ENCODE data around the gene GARIN3.
A peak's percentile ranks its signal among the peaks of the same experiment; 100 is the strongest.
"Not testable (repeated sequence)": the region's sequence is repeated elsewhere in the genome, so short reads cannot be mapped to it uniquely, and the experiment has no call there.

The GARIN3 gene

DNA sequence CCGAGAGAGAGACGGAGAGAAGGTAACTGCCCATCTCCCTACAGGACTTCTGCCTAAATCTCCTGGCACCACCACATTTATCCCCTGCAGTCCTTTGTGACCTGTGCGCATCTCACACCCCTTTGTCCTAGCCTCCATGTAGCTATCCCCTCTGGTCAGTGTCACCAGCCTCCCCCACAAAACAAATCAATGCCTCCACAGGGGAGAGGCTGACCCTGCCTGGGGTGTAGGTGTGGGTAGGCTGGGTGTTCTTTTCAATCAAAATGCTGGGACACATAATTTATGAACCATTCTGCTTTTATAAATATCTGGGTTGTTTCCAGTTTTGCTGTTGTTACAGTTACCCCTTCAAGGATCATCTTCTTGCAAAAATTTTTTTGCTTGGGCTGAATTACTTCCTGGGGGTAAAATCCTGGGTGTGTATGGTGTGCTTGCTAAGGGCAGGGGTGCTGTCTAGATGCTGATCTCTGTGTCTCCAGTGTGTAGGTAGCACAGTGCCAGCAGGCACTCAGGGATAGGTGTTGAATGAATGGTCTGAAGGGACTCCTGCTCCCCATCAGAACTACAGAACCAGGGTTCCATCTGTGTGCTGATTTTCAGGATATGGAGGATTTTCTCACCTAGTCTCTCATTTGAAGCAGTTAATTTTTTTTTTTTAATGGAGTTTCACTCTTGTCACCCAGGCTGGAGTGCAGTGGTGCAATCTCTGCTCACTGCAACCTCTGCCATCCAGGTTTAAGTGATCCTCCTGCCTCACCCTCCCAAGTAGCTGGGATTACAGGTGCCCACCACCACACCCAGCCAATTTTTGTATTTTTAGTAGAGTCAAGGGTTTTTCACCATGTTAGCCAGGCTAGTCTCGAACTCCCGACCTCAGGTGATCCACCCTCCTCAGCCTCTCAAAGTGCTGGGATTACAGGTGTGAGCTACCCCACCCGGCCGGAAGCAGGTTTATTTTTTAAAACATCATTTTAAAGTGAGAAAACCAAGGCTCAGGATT, at the start of gene GARIN3:
Gene GARIN3 (minus strand): TSS at position 51 of the 1,000 bp plus-strand sequence. CDS start 96 bp downstream, outside the sequence.
- DNase-seq = peak in 1 of 2 experiments; percentile 40

DNA sequence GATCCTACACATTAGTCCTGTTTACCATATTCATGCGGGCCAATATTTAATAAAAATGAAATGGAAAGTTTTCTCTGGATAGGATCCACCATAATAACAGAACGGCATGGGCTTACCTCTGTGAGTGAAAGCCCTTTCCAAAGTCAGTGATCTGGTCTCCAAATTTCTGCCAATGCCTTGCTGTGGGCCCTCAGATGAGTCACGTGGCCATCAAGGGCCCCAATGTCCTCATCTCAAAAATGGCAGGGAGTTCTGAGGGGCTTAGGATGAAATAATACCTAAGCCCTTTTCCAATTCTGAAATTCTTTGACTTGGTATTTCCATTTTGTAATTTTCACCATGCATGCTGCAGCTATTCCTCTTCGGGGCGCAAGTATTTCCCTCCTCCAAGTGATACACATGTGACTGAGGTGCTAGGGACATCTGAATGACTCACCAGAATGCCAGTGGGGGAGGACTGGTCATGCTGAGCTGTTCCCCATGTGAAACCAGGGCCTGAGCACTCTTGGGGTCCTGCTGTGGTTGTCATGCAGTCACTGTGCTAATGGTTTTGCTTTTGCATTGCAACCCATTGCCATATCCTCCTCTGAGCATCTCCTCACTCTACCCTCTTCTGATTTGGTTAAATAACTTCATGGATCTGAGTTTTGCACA, 49.6 kb upstream of the GARIN3 start:
- DNase-seq = peak in 1 of 2 experiments; percentile 53

DNA sequence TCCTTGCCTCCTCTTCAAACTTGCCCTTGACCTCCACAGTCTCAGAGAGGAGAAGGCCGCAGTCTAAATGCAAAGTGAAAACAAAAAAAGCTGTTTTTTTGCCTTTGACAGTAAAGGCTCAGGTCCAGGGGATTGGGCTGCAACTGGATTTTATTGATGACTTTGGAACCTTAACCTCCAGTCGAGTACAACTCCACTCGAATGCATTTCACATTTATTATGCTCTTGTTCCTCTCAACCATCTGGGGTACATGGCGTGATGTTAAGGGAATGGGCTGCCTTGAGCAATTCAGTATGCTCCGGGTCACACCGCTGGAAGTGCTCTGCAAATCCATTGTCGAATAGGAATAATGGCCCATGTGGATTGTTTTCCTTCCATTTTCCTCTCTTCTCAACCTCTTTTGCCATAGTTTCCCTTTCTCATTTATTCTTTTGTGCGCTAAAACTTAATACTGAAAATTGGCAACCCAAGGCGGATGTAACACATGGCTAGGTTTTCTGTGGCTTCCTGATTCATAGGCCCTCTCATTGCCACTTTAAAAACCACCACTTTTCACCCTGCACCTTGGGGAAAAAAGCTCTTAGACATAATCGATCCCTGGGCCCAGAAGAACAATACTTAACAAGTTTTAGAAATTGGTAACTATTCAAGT, 48.9 kb upstream of the GARIN3 start:
- DNase-seq = no peak

DNA sequence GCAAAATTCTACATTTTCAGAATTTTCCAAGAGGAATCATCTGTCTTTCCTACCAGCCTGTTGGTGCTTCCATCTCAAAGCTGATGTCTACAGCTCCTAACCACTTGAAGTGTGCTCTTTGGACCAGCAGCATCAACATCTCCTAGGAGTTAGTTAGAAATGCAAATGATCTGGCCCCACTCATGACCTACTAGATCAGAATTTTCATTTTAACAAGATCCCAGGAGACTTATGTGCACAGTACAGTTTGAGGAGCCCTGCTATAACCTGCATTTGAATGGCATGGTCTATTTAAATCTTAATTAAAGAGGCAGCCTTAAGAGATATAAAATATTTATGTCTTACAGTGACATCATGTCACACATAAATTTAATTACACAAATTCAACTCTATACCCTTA, 48.4 kb upstream of the GARIN3 start:
- DNase-seq = no peak

DNA sequence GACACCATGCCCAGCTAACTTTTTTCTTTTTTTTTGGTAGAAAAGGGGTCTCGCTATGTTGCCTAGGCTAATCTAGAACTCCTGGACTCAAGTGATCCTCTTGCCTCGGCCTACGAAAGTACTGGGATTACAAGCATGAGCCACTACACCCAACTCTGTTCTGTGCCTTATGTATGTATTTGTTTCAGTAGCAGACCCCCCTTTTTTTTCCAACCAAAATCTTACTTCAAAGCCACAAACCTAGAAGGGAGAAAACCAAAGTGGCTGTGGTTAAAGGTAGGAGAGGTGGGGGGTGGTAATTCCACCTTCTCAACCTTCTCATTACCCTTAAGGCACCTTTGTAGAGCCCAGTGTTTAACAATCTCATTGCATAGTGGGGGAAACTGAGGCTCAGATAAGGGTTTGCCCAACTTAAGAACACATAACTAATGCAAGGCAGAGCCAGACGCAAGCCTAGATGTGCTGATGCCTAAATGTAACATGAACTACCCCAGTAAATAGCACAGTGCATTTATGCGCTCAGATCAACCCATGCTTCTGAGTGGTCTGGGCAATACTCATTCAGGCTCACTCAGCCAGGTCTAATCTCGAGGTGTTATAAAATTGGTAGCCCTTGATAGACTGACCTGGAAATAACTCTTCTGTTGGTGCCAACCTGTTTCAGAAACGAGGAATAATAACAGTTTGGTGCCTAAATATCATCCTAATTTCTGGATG, 47.6 kb upstream of the GARIN3 start:
- no peak for DNase-seq

DNA sequence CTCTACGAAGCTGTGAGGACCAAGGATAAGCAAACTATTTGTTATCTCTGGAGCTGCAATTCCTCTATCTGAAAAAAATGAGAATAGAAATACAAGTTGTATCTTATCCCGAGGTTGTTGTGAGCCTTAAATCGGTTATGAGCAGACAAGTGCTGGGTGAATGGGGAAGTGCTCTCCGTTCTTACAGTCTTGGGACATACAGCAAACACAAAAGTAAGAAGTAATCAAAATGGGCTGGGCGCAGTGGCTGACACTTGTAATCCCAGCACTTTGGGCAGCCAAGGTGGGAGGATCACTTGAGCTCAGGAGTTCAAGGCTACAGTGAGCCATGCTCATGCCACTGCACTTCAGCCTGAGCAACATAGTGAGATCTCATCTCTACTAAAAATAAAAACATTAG, 46.2 kb upstream of the GARIN3 start:
- no peak for DNase-seq

DNA sequence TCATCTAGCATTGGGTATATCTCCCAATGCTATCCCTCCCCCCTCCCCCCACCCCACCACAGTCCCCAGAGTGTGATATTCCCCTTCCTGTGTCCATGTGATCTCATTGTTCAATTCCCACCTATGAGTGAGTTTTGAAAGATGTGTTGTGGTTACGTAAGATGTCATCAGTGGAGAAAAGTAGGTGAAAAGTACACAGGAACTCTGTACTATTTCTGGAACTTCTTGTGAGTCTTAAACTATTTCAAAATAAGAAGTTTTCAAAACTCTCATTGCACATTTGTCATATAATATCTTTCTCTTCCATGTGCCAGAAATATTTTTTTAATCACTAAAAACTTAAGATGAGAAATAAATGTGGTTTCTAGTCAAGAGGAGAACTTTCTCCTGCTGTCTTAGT, 44.6 kb upstream of the GARIN3 start:
- not testable (repeated sequence) for DNase-seq

DNA sequence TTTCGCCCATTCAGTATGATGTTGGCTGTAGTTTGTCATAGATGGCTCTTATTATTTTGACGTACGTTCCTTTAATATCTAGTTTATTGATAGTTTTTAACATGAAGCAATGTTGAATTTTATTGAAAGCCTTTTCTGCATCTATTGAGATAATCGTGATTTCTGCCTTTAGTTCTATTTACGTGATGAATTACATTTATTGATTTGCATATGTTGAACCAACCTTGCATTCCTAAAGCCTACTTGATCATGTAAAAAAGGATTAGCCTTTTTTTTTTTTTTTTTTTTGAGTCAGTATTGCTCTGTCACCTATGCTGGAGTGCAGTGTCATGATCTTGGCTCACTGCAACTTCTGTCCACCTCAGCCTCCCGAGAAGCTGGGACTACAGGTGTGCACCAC, 39.6 kb upstream of the GARIN3 start:
- DNase-seq = no peak

DNA sequence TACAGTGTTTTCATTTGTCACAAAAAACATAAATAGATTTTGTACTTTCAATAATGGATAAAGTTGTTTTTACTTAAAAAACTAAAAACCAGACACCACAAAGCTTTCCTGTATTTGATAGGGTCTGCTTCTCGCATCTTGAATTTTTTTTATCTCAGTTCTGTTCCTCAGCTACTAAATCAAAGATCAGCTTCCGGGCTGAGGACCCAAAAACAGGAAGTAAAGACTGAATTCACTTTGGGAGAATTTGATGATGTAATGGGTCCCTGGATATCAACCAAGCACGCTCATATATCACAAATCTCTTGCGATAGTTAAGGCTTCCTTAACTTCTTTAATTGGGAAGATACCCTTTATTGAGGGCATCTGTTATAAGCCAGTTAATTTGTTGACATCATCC, 38.7 kb upstream of the GARIN3 start:
- DNase-seq = no peak

DNA sequence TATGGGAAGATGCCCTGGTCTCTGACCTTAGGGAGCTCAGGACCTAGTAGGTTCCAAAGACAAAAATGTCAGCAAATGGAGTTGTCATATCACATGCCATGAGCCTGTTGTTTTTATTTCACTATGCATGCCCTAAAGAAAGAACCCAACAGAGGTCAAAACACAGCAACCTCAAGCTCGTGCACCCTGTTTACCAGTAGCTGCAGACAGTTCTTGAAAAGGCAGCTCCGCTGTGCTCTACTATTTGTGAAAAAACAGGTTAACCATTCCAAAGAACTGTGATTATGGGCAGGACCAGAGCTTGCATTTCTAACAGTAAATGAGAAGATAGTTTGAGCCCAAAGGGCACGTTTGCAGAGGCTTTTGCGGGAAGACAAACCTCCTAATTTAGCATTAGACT, 37.4 kb upstream of the GARIN3 start:
- DNase-seq = no peak

DNA sequence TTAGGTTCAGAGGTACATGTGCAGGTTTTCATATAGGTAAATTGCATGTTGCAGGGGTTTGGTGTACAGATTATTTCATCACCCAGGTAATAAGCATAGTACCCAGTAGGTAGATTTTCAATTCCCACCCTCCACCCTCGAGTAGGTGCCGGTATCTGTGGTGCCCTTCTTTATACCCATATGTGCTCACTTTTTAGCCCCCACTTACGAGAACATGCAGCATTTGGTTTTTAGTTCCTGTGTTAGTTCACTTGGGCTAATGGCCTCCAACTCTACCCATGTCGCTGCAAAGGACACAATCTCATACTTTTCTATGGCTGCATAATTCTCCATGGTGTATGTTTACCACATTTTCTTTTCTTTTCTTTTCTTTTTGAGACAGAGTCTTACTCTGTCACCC, 35.8 kb upstream of the GARIN3 start:
- no peak for DNase-seq

DNA sequence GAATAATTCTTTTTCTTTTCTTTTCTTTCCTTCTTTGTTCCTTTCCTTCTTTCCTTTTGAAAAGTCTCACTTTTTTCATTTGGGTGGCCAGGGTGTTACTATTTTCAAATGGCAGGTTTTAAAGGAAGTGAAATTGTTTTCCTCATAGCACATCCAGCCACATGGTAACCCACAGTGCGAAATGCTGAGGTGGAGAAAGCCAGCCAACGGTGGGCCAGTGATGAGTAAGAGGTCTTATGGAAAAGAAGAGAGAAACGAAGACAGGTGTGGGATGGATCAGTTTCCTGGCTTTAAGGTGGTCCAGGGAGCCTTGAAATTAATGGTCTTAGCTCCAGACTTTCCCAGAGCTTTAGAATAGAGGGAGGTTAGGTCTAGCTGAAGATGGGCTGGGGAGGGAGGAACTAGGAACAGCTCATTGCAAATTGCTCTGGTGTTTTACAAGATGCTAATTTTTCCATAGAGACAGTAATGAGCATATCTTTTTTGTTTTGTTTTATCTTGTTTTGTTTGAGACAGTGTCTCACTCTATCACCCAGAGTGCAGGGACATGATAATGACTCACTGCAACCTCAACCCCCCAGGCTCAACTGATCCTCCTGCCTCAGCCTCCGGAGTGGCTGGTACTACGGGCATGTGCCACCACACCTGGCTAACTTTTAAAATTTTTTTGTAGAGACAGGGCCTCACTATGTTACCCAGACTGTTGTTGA, 32.4 kb upstream of the GARIN3 start:
- peak; percentile 60 to 70 for DNase-seq

DNA sequence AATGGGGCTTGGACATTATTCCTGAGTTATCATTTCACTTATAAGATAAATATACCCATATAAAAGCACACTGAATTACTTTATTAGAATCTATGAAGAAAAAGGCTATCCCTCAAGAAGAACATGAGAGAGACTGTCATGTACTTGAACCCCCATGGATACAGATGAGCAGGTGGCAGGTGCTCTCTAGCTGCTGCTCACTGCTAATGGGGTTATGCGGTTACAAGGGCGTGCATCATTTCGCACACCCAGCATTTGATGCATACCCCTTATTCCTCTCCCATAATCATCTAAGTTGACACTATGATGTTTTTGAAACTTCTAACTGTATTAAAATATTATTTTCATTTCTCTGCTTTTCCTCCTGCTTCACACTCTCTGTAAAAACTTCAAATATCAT, 31.0 kb upstream of the GARIN3 start:
- DNase-seq = no peak

DNA sequence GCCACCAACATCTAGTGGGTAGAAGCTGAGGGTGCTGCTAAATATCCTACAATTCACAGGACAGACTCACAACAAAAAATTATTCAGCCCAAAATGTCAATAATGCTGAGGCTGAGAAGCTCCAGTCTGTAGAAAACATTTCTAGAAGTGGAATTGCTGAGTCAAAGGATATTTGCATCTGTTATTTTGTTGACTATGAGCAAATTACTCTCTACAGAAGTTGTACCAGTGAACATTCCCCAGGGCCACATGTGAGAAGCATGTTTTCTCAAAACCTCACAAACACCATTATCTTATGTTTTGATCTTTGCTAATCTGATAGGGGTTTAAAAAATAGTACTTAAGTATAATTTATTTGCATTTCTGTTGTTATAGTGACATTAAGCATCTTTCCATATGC, 30.0 kb upstream of the GARIN3 start:
- DNase-seq = no peak

DNA sequence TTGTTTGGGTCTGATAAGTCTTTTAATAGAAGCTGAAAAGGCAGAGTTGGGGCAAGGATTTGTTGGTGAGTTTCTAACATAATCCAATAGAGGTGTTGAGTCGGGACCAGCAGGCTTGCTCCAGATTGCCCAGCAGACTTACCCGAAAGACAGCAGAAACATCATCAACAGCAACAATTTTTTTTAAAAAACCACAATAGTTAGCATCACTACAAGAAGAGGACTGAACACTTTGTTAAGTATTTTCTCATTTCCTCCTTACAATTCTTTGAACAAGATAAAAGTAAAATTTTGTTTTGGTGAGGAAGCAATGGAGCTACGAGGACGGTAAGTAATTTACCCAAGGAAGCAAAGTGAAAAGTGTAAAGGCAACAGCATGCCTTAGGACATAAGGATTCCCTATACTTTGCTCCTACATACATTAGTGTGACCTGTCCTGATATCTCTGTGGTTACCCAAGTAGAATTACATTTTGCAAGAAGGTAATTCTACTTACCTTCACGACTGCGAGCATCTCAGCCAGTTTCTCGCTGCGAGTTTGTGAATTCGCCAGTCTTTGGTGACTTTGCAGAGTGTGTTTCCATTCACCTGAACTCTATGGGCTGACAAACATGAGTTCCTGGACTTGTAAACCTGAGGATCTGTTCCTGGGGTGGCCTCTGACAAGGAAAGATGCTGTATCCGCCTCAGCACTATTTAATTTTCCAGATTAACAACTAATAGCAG, 27.8 kb upstream of the GARIN3 start:
- peak in 1 of 2 experiments; percentile 36 for DNase-seq

DNA sequence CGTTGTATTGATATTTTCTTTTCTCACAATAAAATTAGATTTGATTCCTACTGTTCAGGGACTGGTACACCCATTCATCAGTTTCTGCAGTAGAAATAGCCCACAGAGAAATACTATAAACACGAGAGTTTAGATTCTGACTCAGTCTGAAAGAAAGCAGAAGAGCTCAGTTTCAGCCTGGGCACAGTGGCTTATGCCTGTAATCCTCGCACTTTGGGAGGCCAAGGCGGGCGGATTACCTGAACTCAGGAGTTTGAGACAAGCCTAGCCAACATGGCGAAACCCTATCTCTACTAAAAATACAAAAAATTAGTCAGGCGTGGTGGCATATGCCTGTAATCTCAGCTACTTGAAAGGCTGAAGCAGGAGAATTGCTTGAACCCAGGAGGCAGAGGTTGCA, 23.2 kb upstream of the GARIN3 start:
- peak; percentile 65 to 77 for DNase-seq

DNA sequence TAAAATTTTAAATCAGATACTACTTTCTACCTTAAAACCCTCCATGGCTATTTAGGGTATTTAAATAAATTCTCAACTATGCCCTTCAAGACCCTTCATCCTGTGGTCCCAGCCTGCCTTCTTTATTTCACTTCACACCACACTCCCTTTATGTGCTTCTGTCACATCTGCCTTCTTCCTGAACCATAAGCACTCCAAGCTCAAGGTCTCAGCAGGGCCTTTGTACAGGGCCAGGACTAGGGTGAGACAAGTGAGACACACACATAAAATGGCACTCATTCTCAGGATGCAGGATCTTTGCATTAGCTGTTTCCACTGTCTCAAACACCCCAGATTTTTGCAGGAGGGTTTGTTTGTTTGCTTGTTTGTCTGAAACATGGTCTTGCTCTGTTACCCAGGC, 22.2 kb upstream of the GARIN3 start:
- peak in 1 of 2 experiments; percentile 13 for DNase-seq

DNA sequence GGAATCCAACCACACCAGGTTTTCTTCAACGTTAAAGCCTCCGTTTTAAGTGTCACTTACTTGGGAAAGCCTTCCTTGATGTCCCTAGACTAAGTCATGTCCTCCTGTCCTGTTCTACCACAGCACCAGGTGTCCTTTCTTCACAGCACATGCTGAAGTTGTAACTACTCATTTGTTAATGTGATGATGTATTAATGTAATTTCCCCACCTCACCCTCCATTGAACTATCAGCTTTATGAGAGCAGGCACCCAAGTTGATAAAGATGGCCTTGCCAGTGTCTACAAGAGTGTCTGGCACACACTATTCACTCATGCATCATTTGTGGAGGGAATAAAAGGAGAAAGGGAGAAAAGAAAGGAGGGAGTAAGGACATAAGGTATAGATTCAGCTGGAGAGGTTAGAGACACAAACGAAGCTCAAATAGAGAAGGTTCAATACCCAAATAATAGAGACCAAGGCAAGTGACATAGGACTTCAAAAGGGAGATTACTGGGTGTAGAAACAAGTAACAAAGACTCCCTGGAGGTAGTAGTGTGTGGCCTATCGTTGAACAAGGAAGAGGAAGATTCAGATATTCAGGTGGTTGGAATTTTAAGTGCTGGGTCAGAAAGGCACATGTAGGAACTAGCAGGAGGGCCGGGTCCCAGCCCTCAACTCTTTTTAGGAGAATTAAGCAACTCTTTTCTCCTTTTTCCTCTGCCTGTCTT, 21.1 kb upstream of the GARIN3 start:
- no peak for DNase-seq

DNA sequence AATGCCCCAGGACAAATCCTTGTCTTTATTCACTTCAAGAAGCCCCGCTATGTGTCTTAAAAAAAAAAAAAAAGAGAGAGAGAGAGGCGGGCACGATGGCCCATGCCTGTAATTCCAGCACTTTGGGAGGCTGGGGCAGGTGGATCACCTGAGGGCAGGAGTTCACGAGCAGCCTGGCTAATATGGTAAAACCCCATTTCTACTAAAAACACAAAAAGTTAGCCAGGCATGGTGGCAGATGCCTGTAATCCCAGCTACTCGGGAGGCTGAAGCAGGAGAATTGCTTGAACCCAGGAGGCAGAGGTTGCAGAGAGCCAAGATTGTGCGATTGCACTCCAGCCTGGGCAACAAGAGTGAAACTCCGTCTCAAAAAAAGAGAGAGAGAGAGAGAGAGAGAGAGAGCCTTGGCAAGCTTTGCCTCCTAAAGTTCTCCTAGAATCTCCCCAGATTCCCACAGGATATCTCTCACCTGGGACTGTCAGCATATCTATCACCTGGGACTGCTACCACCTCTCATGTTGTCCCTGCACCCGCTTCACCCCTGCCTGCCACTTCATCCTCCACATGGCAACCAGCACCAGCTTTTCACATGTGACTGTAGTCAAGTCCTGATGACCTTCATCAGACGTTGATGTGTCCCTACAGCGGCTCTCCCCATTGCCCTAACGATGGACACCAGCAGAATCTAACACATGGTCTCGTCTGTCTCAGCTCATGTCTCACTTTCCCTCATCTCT, 20.4 kb upstream of the GARIN3 start:
- peak in 1 of 2 experiments; percentile 54 for DNase-seq

DNA sequence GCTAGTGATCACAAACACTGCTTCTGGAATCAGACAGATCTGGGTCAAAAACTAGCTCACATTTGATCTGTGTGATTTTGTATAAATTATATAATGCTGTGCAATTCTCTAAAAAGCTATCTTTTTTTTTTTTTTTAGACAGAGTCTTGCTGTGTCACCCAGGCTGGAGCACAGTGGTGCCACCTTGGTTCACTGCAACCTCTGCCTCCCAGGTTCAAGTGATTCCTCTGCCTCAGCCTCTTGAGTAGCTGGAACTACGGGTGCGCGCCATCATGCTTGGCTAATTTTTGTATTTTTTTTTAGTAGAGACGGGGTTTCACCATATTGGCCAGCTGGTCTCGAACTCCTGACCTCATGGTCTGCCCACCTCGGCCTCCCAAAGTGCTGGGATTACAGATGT, 19.1 kb upstream of the GARIN3 start:
- peak in 1 of 2 experiments; percentile 21 for DNase-seq

Measured in activated CD4-positive, alpha-beta T cell treated with anti-CD3 and anti-CD28 coated beads, Interleukin-2, amount 50 U/mL, for 48 hours (primary cell).